H1 (cell line): ENCODE measurements around the gene STAT3. TPM values are rescaled to one million over a fixed set of nuclear protein-coding genes. Genes with fewer than 3 reads are reported as not detected.

Experiments
- CTCF ChIA-PET: fragments of 300-600 bp; sonication (Branson Sonifier 250); formaldehyde crosslinking; loops from one replicate; lab custom pipeline; 2021; ENCODE audit not compliant: partially characterized antibody; lab: Charles Lee
- POLR2A ChIA-PET: fragments of 300-600 bp; sonication (Branson Sonifier 250); formaldehyde crosslinking; loops from one replicate; lab custom pipeline; 2021; ENCODE audit warnings: inconsistent platforms; ENCODE audit not compliant: partially characterized antibody; lab: Charles Lee
- DNase-seq, 2 experiments: peaks; one replicate each; pipeline versions ENCODE4 v3.0.0 to v3.0.0-alpha.2; 2010 to 2022; ENCODE audit warnings: low spot score in 2 of 2, low read depth in 1 of 2, mixed read lengths in 1 of 2
- FAIRE-seq: peaks from 2 replicates; lab custom pipeline; 2011; peaks lifted over from hg19 to GRCh38; lab: Jason Lieb, UNC
- H2AFZ ChIP-seq: 2 replicates; pipeline ENCODE4 v1.8.1; 2012; ENCODE audit warnings: low read length, inconsistent platforms
- H2AK5ac ChIP-seq: 2 replicates; pipeline ENCODE4 v1.6.1; 2013; ENCODE audit warnings: low read depth, low read length
- H2BK120ac ChIP-seq: replicated peaks from 2 replicates; pipeline ENCODE3; 2013; ENCODE audit warnings: low read depth, low read length, inconsistent platforms
- H2BK12ac ChIP-seq: 2 replicates; pipeline ENCODE4 v1.6.1; 2013; ENCODE audit warnings: low read depth, low read length
- H2BK15ac ChIP-seq: 2 replicates; pipeline ENCODE4 v1.6.1; 2013; ENCODE audit warnings: low read length
- H2BK20ac ChIP-seq: 2 replicates; pipeline ENCODE4 v1.6.1; 2013; ENCODE audit warnings: low read length
- H2BK5ac ChIP-seq: 2 replicates; pipeline ENCODE4 v1.6.1; 2013; ENCODE audit warnings: low read depth, low read length
- H3K14ac ChIP-seq: 2 replicates; pipeline ENCODE4 v1.6.1; 2013; ENCODE audit warnings: inconsistent platforms; ENCODE audit not compliant: insufficient read length
- H3K18ac ChIP-seq: 2 replicates; pipeline ENCODE4 v1.6.1; 2013; ENCODE audit warnings: low read length; ENCODE audit errors: extremely low read depth
- H3K23ac ChIP-seq: 2 replicates; pipeline ENCODE4 v1.6.1; 2013; ENCODE audit warnings: inconsistent platforms; ENCODE audit not compliant: insufficient read length
- H3K23me2 ChIP-seq: 2 replicates; pipeline ENCODE4 v1.6.1; 2013; ENCODE audit warnings: low read depth, low read length
- H3K27ac ChIP-seq: 2 replicates; pipeline ENCODE4 v1.6.1; 2011; ENCODE audit warnings: low read depth, low read length, inconsistent platforms
- H3K27me3 ChIP-seq, 4 experiments: replicated peaks in 1 of 4; 1 replicate in 1 of 4; 2 replicates in 3 of 4; pipeline versions ENCODE4 v1.6.1 to v1.8.1; 2011 to 2013; ENCODE audit warnings: low read length in 3 of 4, mild to moderate bottlenecking in 3 of 4, inconsistent platforms in 2 of 4, mixed read lengths in 2 of 4, moderate library complexity in 1 of 4; ENCODE audit not compliant: control insufficient read depth in 3 of 4, insufficient read depth in 3 of 4; ENCODE audit errors: extremely low read depth in 1 of 4
- H3K36me3 ChIP-seq, 4 experiments: 2 replicates each; pipeline versions ENCODE4 v1.6.1 to v1.8.1; 2011 to 2013; ENCODE audit warnings: mild to moderate bottlenecking in 4 of 4, low read length in 3 of 4, moderate library complexity in 2 of 4, control low read depth in 1 of 4, inconsistent platforms in 1 of 4; ENCODE audit not compliant: insufficient read depth in 4 of 4, control insufficient read depth in 2 of 4
- H3K4ac ChIP-seq: replicated peaks from 2 replicates; pipeline ENCODE3; 2013; ENCODE audit warnings: low read length, low read depth, mixed read lengths, inconsistent platforms; ENCODE audit not compliant: insufficient read length
- H3K4me1 ChIP-seq, 4 experiments: replicated peaks in 1 of 4; 1 replicate in 1 of 4; 2 replicates in 3 of 4; pipeline versions ENCODE4 v1.6.1 to v1.8.1; 2011 to 2013; ENCODE audit warnings: low read length in 3 of 4, inconsistent platforms in 2 of 4, mixed read lengths in 1 of 4; ENCODE audit not compliant: insufficient read depth in 4 of 4, control insufficient read depth in 3 of 4
- H3K4me2 ChIP-seq, 2 experiments: 2 replicates each; pipeline versions ENCODE4 v1.6.1 to v1.8.1; 2011 to 2013; ENCODE audit warnings: low read depth in 2 of 2, low read length in 2 of 2, control low read depth in 1 of 2, inconsistent platforms in 1 of 2, mild to moderate bottlenecking in 1 of 2; ENCODE audit not compliant: insufficient read depth in 1 of 2
- H3K4me3 ChIP-seq, 4 experiments: fragments of 200-600, 300-600 bp in 1 of 4; sonication (generic), shearing (Covaris generic), sonication (Bioruptor Twin) in 1 of 4; 2 replicates each; pipeline versions ENCODE4 v1.5.1 to v1.8.1; 2011 to 2016; ENCODE audit warnings: low read length in 4 of 4, low read depth in 3 of 4, control low read depth in 2 of 4, inconsistent platforms in 2 of 4, mild to moderate bottlenecking in 2 of 4, mixed read lengths in 1 of 4, moderate library complexity in 1 of 4; ENCODE audit not compliant: insufficient read depth in 2 of 4; ENCODE audit errors: extremely low read depth in 1 of 4
- H3K56ac ChIP-seq: replicated peaks from 2 replicates; pipeline ENCODE3; 2013; ENCODE audit warnings: low read depth, mild to moderate bottlenecking, mixed read lengths, low read length, inconsistent platforms; ENCODE audit not compliant: insufficient read length
- H3K79me1 ChIP-seq: 2 replicates; pipeline ENCODE4 v1.6.1; 2013; ENCODE audit warnings: low read depth, low read length, control low read depth
- H3K79me2 ChIP-seq, 2 experiments: 2 replicates each; pipeline versions ENCODE4 v1.6.1 to v1.8.1; 2012 to 2013; ENCODE audit warnings: low read length in 2 of 2, mild to moderate bottlenecking in 2 of 2, inconsistent platforms in 1 of 2; ENCODE audit not compliant: insufficient read depth in 2 of 2, control insufficient read depth in 1 of 2
- H3K9ac ChIP-seq, 4 experiments: replicated peaks in 1 of 4; 1 replicate in 1 of 4; 2 replicates in 3 of 4; pipeline versions ENCODE4 v1.6.1 to v1.8.1; 2011 to 2013; ENCODE audit warnings: low read depth in 3 of 4, low read length in 3 of 4, control low read depth in 2 of 4, mild to moderate bottlenecking in 2 of 4, moderate library complexity in 2 of 4, inconsistent platforms in 1 of 4; ENCODE audit errors: extremely low read depth in 1 of 4
- H3K9me3 ChIP-seq, 2 experiments: 2 replicates each; pipeline versions ENCODE4 v1.6.1 to v1.8.1; 2012 to 2013; ENCODE audit warnings: mild to moderate bottlenecking in 2 of 2, moderate library complexity in 2 of 2, control low read depth in 1 of 2, inconsistent platforms in 1 of 2, low read depth in 1 of 2, low read length in 1 of 2, mixed read lengths in 1 of 2; ENCODE audit not compliant: insufficient read depth in 2 of 2
- H4K20me1 ChIP-seq, 2 experiments: replicated peaks in 1 of 2; 2 replicates each; pipeline versions ENCODE3 to v1.8.1; 2011 to 2013; ENCODE audit warnings: inconsistent platforms in 2 of 2, low read length in 2 of 2, mild to moderate bottlenecking in 1 of 2; ENCODE audit not compliant: insufficient read depth in 2 of 2, control insufficient read depth in 1 of 2
- H4K5ac ChIP-seq: 2 replicates; pipeline ENCODE4 v1.6.1; 2013; ENCODE audit warnings: low read length, low read depth, mixed read lengths, inconsistent platforms; ENCODE audit not compliant: insufficient read length
- H4K8ac ChIP-seq: 2 replicates; pipeline ENCODE4 v1.8.0; 2013; ENCODE audit warnings: mild to moderate bottlenecking, moderate library complexity, low read length, inconsistent platforms; ENCODE audit not compliant: insufficient read depth; ENCODE audit errors: extremely low read depth
- H4K91ac ChIP-seq: replicated peaks from 2 replicates; pipeline ENCODE3; 2013; ENCODE audit warnings: low read length, mixed read lengths, inconsistent platforms; ENCODE audit not compliant: insufficient read length
- HDAC6 ChIP-seq: IDR thresholded peaks from one replicate; pipeline ENCODE4 v1.7.1; 2012; ENCODE audit warnings: low read depth, mild to moderate bottlenecking, inconsistent platforms, low read length, moderate library complexity
- KDM5A ChIP-seq: fragments of 200-600 bp; IDR thresholded peaks from 2 replicates; pipeline ENCODE4 v1.7.1; 2012; ENCODE audit warnings: mild to moderate bottlenecking, low read length, inconsistent platforms, mixed read lengths
- POLR2AphosphoS5 ChIP-seq: IDR thresholded peaks from 2 replicates; pipeline ENCODE4 v1.6.1; 2011; ENCODE audit warnings: low read depth, low read length
- RBBP5 ChIP-seq: IDR thresholded peaks from 2 replicates; pipeline ENCODE4 v1.7.1; 2012; ENCODE audit warnings: low read depth, mild to moderate bottlenecking, inconsistent platforms, low read length, moderate library complexity, borderline replicate concordance
- WGBS, 2 experiments: shearing (Covaris generic) in 1 of 2; methylation state at CpG; one replicate each; pipeline versions ENCODE4 v1.1.6 to v1.1.7; 2013 to 2015; ENCODE audit warnings: low lambda C conversion rate in 2 of 2, mixed read lengths in 2 of 2, inconsistent platforms in 1 of 2, low coverage in 1 of 2, missing lambda C conversion rate in 1 of 2; ENCODE audit not compliant: insufficient replicate concordance in 2 of 2, insufficient coverage in 1 of 2, insufficient read length in 1 of 2; ENCODE audit errors: extremely low coverage in 1 of 2, missing lambda C conversion rate in 1 of 2; 5-methylcytosine and 5-hydroxymethylcytosine counted together
- polyA plus RNA-seq, 7 experiments: library from polyadenylated mRNA; depleted of rRNA in 3 of 7; stranded (reverse) in 5 of 7; unstranded in 2 of 7; fragments of >200 nt in 5 of 7; fragments of 200-250 nt in 2 of 7; gene quantifications; 1 replicate in 5 of 7; 2 replicates in 1 of 7; 4 replicates in 1 of 7; pipeline versions ENCODE4 v1.2.1 to v1.2.3, GENCODE V29; 2011 to 2013; ENCODE audit warnings: missing spikeins in 2 of 7, mixed read lengths in 2 of 7
- total RNA-seq: library from RNA; stranded (reverse); fragmentation: NEBNext Ultra II Directional; extraction: Animal tissue kit (Norgen Biotek cat#: 25700); gene quantifications from 2 replicates; pipeline ENCODE4 v1.2.1, GENCODE V29; 2021

STAT3 gene
- total and polyA plus RNA-seq, 2 of the 8 experiments (the other 6 are each of a cell fraction or from before 2014, with no cell fraction given), result 38.4 to 94.1 TPM

DNA sequence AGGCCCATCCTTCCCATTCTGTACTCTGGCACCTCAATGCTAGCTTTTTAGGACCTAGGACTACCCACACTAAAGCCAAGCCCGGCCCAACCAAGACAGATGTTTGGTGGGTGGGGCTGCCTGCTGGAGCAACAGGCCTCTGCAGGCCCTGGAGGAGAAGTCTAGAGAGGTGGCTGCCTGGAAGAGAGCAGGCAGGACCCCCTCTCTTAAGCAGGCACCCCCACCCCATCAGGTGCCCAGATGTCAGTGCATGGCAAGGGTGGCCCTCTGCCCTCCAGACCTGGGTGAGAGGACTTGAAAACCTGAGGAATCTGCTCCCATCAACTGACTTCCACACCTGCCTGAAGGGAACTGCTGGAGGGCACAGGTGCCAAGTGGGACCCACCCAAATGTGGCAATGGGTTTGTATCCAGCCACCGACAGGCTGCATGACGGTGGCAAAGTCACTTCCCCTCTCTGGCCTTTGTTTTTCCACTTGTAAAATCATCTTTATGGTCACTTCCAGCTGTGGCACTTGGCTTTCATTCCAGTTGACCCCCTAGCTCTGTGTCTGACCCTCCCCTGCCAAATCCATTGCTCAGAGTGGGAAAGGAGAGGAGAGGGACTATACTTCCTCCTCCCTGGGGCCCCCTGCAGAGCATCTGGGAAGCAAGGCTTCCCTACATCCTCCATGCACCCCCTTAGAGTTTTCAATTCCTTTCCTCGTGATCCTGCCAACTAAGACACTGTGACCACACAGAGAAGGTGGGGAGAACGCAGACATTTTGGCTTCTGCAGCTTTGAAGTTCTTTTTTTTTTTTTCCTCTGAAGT lies 101.6 kb downstream of the STAT3 start:
- Histone ChIP-seq H3K4ac (no peak overlapping the region), H2BK120ac (no peak overlapping the region), H3K23ac (no peak overlapping the region), H3K27me3 (peaks cover 7 to 30% (median 25%) of the 10 kb centered on the region in 4 experiments), H2BK15ac (peak overlapping the region; percentile 10; the same call in 1 of the 2 replicates), H3K23me2 (no peaks in the 10 kb centered on the region; the same call in 1 of the 2 replicates), H3K4me2 (0 out of 4 replicates have a peak overlapping the region, but pooled peaks of 1 of the 2 experiments have one; percentile 5), H3K79me1 (no peaks in the 10 kb centered on the region), H4K8ac (peak overlapping the region; percentile 12; the same call in 1 of the 2 replicates), H4K91ac (no peak overlapping the region), H3K9ac (no peak overlapping the region), H2AFZ (no peak overlapping the region), H3K4me1 (peaks cover 0 to 15% (median 12%) of the 10 kb centered on the region in 4 experiments; a peak in 5 of 7 replicates), H3K27ac (no peak overlapping the region), H2BK12ac (no peak overlapping the region), H3K36me3 (no peaks in the 10 kb centered on the region), H2AK5ac (no peak overlapping the region), H3K56ac (no peak overlapping the region), H4K5ac (no peak overlapping the region), H2BK5ac (no peak overlapping the region), H3K14ac (no peak overlapping the region), H3K18ac (no peak overlapping the region), H3K79me2 (no peaks in the 10 kb centered on the region), H3K4me3 (no peak overlapping the region), H2BK20ac (no peak overlapping the region), H3K9me3 (no peaks in the 10 kb centered on the region), H4K20me1 (no peaks in the 10 kb centered on the region)
- POLR2A ChIA-PET, result interaction anchor here (0.8 to 0.9 kb wide), 3 partner anchors 9 to 17 kb away, joined by 3 read pairs; no protein-coding TSS in a partner anchor
- CTCF ChIA-PET, result interaction anchor here (0.6 to 1.5 kb wide), 4 partner anchors 21 to 200 kb away, joined by 3 to 4 read pairs (median 3); no protein-coding TSS in a partner anchor
- DNase-seq (no peak), FAIRE-seq (no peak)
- WGBS, 2 experiments, result 86% methylated on average over 5 of the region's 5 CpGs; no CpG with 5 or more reads in 1 of the 2 experiments
- TF ChIP-seq POLR2AphosphoS5 (no peak), KDM5A (no peak), HDAC6 (no peak), RBBP5 (no peak)
